Osteoblast (primary cell): ENCODE measurements around the gene WFDC6. TPM values are rescaled to one million over a fixed set of nuclear protein-coding genes. Genes with fewer than 3 reads are reported as not detected.
"Not testable (repeated sequence)": the region's sequence is repeated elsewhere in the genome, so short reads cannot be mapped to it uniquely, and the experiment has no call there.

ENCODE experiments used
- DNase-seq: peaks from one replicate; pipeline ENCODE4 v3.0.0; 2011; ENCODE audit warnings: low spot score, mixed read lengths; ENCODE audit not compliant: insufficient read length; ENCODE audit errors: missing footprints
- H2AFZ ChIP-seq: 2 replicates; pipeline ENCODE4 v1.6.0; 2011; ENCODE audit warnings: mild to moderate bottlenecking, low read length
- H3K27ac ChIP-seq: 2 replicates; pipeline ENCODE4 v1.5.1; 2011; ENCODE audit warnings: mild to moderate bottlenecking, low read depth, low read length, moderate library complexity
- H3K27me3 ChIP-seq: 2 replicates; pipeline ENCODE4 v1.6.0; 2012; ENCODE audit warnings: mild to moderate bottlenecking, control low read depth, inconsistent platforms, low read length, moderate library complexity; ENCODE audit not compliant: insufficient read depth
- H3K36me3 ChIP-seq: 2 replicates; pipeline ENCODE4 v1.5.1; 2011; ENCODE audit warnings: mild to moderate bottlenecking, low read length, control low read depth, moderate library complexity; ENCODE audit not compliant: insufficient read depth
- H3K4me1 ChIP-seq: 2 replicates; pipeline ENCODE4 v1.5.1; 2011; ENCODE audit warnings: mild to moderate bottlenecking, low read length, control low read depth, moderate library complexity; ENCODE audit not compliant: insufficient read depth
- H3K4me2 ChIP-seq: 2 replicates; pipeline ENCODE4 v1.6.0; 2011; ENCODE audit warnings: mild to moderate bottlenecking, low read length; ENCODE audit not compliant: insufficient read depth
- H3K4me3 ChIP-seq: fragments of 200-600 bp; sonication (generic); 3 replicates; pipeline ENCODE4 v1.5.1; 2012; ENCODE audit warnings: mild to moderate bottlenecking, low read length, inconsistent platforms; ENCODE audit not compliant: insufficient read depth
- H3K79me2 ChIP-seq: 2 replicates; pipeline ENCODE4 v1.6.0; 2012; ENCODE audit warnings: mild to moderate bottlenecking, low read length, control low read depth, inconsistent platforms; ENCODE audit not compliant: insufficient read depth
- H3K9me3 ChIP-seq: 2 replicates; pipeline ENCODE4 v1.5.1; 2011; ENCODE audit warnings: low read depth, low read length, control low read depth
- H4K20me1 ChIP-seq: 2 replicates; pipeline ENCODE4 v1.6.0; 2012; ENCODE audit warnings: mild to moderate bottlenecking, low read length, control low read depth; ENCODE audit not compliant: insufficient read depth
- CTCF ChIP-seq: IDR thresholded peaks from 2 replicates; pipeline ENCODE4 v1.5.1; 2011; ENCODE audit warnings: mild to moderate bottlenecking, low read depth, low read length, moderate library complexity; ENCODE audit errors: extremely low read depth
- total RNA-seq: library from RNA; depleted of rRNA; stranded (reverse); fragments of >200 nt; gene quantifications from 2 replicates; pipeline ENCODE4 v1.2.3, GENCODE V29; 2012

Gene WFDC6
- total RNA-seq, 1 donor: not detected

GRCh38 chr20:45575931-45576330 is 36.6 kb upstream of the WFDC6 start:
- no peak overlapping the region for H2AFZ ChIP-seq
- no peaks in the 10 kb centered on the region for H3K36me3 ChIP-seq
- DNase-seq: peak; percentile 44
- no peak overlapping the region for H3K4me3 ChIP-seq
- H4K20me1 ChIP-seq: no peaks in the 10 kb centered on the region
- TF ChIP-seq CTCF: no peak
- no peaks in the 10 kb centered on the region for H3K4me1 ChIP-seq
- no peaks in the 10 kb centered on the region for H3K9me3 ChIP-seq
- H3K4me2 ChIP-seq: no peak overlapping the region
- H3K27ac ChIP-seq: no peak overlapping the region
- peaks cover 5% of the 10 kb centered on the region for H3K27me3 ChIP-seq
- no peaks in the 10 kb centered on the region for H3K79me2 ChIP-seq

GRCh38 chr20:45569650-45570049 is 30.4 kb upstream of the WFDC6 start:
- not testable (repeated sequence) for H3K4me2 ChIP-seq

GRCh38 chr20:45564760-45565276 is 25.5 kb upstream of the WFDC6 start:
- no peaks in the 10 kb centered on the region for H4K20me1 ChIP-seq
- TF ChIP-seq CTCF: no peak
- peaks cover 5% of the 10 kb centered on the region for H3K27me3 ChIP-seq
- no peak overlapping the region for H2AFZ ChIP-seq
- H3K9me3 ChIP-seq: no peaks in the 10 kb centered on the region
- no peaks in the 10 kb centered on the region for H3K36me3 ChIP-seq
- H3K79me2 ChIP-seq: no peaks in the 10 kb centered on the region
- no peak for DNase-seq
- H3K27ac ChIP-seq: no peak overlapping the region
- no peak overlapping the region for H3K4me3 ChIP-seq
- no peak overlapping the region for H3K4me2 ChIP-seq
- H3K4me1 ChIP-seq: no peaks in the 10 kb centered on the region

More at GRCh38 chr20:45569650-45570049, 30.4 kb upstream of the WFDC6 start:
- not testable (repeated sequence) for H3K79me2 ChIP-seq, H3K9me3 ChIP-seq, H3K27me3 ChIP-seq, DNase-seq, H3K27ac ChIP-seq, H2AFZ ChIP-seq, H3K4me3 ChIP-seq, H4K20me1 ChIP-seq, H3K4me1 ChIP-seq, H3K36me3 ChIP-seq

- H2AFZ ChIP-seq: no peak overlapping the region
- no peak for DNase-seq
- H3K4me2 ChIP-seq: no peak overlapping the region
- no peak overlapping the region for H3K4me3 ChIP-seq
- no peaks in the 10 kb centered on the region for H4K20me1 ChIP-seq
- TF ChIP-seq CTCF: no peak
- no peaks in the 10 kb centered on the region for H3K9me3 ChIP-seq
- H3K4me1 ChIP-seq: no peaks in the 10 kb centered on the region
- peaks cover 11% of the 10 kb centered on the region for H3K27me3 ChIP-seq
- no peak overlapping the region for H3K27ac ChIP-seq
- H3K36me3 ChIP-seq: no peaks in the 10 kb centered on the region
- H3K79me2 ChIP-seq: no peaks in the 10 kb centered on the region
Measured at GRCh38 chr20:45555198-45555597, 15.9 kb upstream of the WFDC6 start.
